LHCN-M2 (cell line): ENCODE results near the gene SLC38A8. TPM values are rescaled to one million over a fixed set of nuclear protein-coding genes. Genes with fewer than 3 reads are reported as not detected.

Experiments
- DNase-seq: peaks from one replicate; pipeline ENCODE4 v3.0.0-alpha.2; 2012; ENCODE audit warnings: low read depth
- total RNA-seq: library from RNA; depleted of rRNA; stranded (reverse); fragments of >200 nt; gene quantifications from 2 replicates; pipeline ENCODE4 v1.2.3, GENCODE V29; 2014

The SLC38A8 gene
- total RNA-seq, 1 experiment from 2014 or later: not detected

GRCh38 chr16:84049403-84050060 is 6.9 kb upstream of the SLC38A8 start:
- DNase-seq: no peak

DNA sequence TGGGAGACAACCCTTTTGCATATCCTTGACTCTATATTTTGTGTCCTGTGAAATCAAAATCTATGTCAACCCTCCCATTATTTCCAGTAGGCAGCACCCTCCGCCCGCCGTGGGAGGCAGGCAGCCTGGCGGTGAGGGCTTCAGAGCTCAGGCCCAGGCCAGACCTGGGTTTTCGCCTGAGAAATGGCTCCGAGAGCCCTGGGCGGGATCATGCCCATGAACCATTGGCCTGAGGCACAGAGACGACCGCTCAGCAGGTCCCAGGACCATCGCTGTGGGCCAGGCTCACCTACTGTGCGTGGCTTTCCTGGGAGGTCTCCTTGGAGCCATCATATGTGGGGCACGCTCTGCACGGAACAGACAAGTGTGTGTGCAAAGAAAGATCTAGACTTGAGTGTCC is 6.3 kb upstream of the SLC38A8 start:
- DNase-seq: no peak

DNA sequence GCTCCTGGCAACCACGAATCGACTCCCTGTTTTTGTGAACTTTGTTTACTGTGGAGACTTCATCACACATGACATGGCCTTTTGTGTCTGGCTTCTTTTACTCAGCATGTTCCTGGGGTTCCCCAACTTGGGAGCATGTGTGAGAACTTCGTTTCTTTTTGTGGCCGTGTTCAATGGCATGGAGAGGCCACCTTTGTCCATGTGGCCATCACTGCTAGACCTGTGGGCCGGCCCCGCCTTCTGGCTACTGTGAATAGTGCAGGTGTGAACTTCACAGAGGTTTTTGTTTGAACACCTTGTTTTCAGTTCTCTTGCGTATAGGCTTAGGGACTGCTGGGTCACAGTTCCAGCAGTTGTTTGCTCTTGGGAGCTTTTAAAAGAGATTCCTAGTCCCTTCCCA is 5.7 kb upstream of the SLC38A8 start:
- no peak for DNase-seq

DNA sequence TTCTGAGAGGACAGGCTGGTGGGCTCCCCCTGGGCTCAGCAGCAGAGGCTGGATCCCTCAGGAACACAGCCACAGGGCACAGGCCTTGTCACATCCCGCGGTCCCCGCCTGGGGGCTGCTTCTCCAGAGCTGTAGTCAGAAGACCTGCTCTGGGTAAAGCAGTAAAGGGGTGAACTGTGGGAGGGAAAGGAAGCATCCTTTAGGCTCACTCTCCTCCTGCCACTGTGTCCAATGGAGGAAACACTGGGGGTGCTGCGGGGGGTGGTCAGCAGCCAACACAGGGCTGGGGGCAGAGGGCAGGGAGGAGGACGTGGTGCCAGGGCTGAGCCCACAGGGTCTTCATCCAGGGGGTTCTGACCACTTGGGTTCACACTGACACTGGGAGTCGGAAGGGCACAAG is 5.0 kb upstream of the SLC38A8 start:
- DNase-seq: no peak

DNA sequence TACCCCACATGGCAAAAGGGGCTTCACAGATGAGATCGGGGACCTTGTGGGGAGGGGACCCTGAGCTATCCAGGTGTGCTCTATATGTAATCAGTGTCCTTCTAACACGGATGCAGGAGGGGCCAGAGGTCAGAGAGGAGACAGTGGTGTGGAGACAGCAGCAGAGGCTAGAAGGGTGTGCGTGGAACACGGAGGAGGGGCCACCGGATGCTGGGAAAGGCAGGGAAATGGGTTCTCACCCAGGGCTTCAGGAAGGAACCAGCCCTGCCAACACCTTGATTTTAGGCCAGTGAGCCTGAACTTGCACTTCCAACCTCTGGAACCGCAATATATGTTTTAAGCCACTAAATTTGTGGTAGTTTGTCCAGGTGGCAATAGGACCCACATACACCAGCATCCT is 4.6 kb upstream of the SLC38A8 start:
- no peak for DNase-seq

- DNase-seq: no peak
These were observed 3.3 kb upstream of the SLC38A8 start for GRCh38 chr16:84045818-84046470.

DNA sequence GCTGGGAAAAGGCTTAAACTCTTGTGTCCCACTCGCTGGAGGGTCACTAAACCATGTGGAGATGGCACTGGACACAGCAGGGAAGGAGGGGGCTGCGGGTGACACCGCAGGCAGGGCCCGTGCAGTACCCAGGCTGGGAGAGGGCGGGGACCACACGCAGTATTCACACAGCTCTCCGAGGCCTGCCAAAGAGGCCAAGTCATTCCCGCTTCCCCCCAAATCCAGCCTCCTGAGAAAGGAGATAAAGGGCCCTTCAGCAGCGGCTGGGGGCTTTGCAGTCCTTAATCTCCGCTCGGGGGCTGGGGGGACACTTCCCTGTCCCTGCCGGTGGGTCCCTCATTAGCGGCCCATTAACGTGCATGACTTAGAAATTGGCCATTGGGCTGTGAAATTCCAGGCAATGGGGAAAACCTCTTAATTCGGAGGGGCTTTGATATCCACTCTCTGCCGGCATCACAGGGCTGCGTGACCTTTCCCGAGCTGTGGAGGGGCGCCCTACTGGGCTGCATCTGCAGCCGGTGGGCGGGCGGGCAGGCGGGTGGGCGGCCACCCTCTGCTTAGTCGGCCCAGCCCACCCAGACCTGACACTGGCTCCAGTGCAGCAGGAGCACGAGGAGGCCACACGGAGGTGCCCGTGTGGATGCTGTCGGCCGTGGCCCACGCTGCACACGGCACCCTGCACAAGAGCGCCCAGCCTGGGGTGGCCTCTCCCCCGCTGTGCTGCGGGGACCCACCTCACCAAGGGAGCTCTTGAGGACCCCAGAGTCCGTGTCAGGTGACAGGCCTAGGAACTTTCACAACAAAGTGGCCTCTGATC is 2.6 kb upstream of the SLC38A8 start:
- DNase-seq: no peak

DNA sequence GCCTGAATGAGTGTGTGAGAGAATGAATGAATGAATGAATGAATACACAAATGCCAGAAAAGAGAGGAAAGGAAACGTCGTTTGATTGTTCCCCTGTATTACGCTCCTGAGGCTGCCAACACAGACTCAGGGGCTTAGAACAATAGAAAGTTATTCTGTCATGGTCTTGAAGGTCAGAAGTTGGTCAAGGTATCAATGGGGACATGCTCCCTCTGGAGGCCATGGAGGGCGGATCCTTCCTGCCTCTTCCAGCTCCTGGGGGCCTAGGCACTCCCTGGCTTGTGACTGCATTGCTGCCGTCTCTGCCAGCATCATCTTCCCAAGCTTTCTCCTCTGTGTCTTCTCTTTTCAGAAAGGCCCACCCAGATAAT is 1.5 kb upstream of the SLC38A8 start:
- peak; percentile 14 for DNase-seq

- DNase-seq: no peak
These were observed 1.0 kb upstream of the SLC38A8 start for GRCh38 chr16:84043486-84044117.

GRCh38 chr16:84042879-84043485 is 387 bp upstream of the SLC38A8 start:
- no peak for DNase-seq

GRCh38 chr16:84041881-84042280 is 714 bp downstream of the SLC38A8 start:
- DNase-seq: no peak

DNA sequence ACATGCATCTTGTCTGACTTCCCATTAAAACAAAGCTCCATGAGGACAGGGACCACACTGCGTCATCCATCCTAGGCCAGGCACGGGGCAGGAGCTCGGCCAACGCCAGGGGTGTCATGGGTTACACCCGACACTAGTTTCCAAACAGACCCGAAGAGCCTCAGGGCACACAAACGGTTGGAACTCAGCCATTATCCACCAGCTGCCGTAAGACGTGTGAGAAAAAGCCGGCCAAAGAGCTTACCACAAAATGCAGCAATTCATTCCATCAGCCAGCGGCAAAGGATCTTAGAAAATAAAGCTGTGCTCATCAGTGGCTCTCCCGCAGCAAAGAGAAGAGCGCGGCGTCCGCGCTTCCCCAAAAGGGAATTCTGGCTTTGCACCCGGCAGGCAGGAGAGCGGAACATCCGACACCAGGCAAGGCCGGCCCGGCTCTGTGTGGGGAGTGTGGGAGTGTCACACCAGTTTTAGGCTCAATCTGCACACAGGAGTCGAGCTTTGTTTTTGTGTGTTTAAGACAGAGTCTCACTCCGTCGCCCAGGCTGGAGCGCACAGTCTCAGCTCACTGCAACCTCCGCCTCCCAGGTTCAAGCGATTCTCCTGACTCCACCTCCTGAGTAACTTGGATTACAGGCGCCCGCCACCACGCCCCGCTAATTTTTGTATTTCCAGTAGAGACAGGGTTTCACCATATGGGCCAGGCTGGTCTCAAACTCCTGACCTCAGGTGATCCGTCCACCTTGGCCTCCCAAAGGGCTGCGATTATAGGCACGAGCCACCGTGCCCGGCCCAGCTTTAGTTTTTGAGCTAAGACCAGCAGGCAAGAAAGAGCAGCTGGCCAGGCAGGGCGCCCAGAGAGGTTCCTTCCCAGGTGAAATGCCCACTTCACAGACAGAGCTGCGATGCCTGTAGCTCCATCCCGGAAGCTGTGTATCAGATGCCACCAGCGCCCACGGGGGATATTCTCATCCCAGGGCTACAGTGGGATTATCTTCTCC is 1.5 kb downstream of the SLC38A8 start:
- peak; percentile 54 for DNase-seq

DNA sequence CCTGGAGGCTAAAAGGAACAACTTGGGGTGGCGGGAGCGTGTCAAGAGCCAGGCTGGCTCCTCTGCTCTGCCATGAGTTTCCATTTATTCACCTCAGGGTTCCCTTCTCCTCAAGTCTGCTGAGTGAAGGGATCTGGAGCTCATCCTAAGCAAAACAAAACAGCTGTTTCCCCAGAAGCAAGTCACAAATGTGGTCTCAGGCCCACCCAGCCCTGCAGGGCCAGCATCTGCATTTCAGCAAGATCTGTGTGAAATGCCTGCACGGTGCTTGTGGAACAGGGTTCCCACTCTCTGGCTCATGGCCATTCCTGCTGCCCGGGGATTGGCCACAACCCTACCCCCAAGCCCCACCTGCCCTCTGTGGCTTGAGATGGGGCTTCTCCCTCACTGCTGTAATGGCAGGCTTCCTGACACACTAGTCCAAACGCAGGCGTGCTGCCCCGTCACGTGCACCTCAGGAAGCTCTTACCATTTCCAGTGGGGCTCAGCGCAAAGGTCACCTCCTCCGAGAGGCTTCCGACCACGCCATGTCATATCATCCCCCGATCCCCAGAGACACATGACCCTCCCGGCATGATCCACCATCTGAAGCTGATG is 2.3 kb downstream of the SLC38A8 start:
- no peak for DNase-seq

- no peak for DNase-seq
These were observed 2.9 kb downstream of the SLC38A8 start for GRCh38 chr16:84039696-84040095.

DNA sequence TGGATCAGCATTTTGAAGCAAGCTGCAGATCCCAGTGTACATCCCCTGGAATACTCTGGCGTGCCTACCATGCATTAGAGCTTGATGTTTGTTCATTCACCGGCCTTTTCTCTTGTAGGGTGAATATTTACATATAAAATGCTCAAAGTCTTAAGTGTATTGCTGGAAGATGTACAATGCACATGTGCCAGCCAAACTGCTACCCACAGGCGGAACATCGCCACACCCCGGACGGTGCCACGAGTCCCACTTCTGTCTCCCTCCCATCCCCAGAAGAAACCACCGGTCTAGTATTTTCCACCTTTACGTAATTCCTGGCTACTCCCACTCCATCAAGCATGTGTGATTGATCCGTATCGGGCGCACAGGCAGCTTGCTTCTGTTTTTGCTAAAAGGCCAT is 4.1 kb downstream of the SLC38A8 start:
- DNase-seq: no peak

DNA sequence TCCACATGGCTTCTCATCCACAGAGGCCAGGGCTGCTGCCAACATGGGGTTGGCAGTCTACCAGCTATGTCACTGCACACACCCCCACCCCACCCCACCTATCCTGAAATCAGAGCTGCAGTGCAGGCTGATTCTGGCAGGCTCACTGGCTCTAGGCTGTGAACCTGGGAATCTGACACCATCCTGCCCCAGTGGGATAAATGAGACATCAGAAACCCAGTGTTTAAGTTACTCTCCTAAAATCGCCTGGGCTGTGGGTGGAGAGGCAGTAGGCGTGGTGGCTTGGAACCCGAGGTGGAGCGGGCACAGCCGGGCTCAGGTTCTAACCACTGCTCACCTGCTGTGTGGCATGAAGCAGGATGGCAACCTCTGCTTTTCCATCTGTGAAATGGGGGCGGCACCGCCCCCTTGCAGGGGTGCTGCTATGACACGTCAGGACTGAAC is 5.6 kb downstream of the SLC38A8 start:
- no peak for DNase-seq

- DNase-seq: no peak
These were observed 6.5 kb downstream of the SLC38A8 start for GRCh38 chr16:84036131-84036530.

GRCh38 chr16:84034516-84034915 is 8.1 kb downstream of the SLC38A8 start:
- no peak for DNase-seq

- DNase-seq: no peak
These were observed 9.1 kb downstream of the SLC38A8 start for GRCh38 chr16:84033251-84034195.
